Stomach smooth muscle (tissue), 2 donors: ENCODE measurements around the gene LRRC37A.
"Not testable (repeated sequence)": the region's sequence is repeated elsewhere in the genome, so short reads cannot be mapped to it uniquely, and the experiment has no call there.

Experiments used
- H3K27ac ChIP-seq: one replicate; pipeline ENCODE4 v1.7.0; 2013; ENCODE audit warnings: mild to moderate bottlenecking, low read length, inconsistent platforms
- H3K27me3 ChIP-seq, 2 donors: one replicate each; pipeline ENCODE4 v1.7.0; 2013; ENCODE audit warnings: low read length in 2 of 2; ENCODE audit not compliant: insufficient read depth in 2 of 2, control insufficient read depth in 1 of 2
- H3K36me3 ChIP-seq, 2 donors: one replicate each; pipeline ENCODE4 v1.7.0; 2013; ENCODE audit warnings: low read length in 2 of 2; ENCODE audit not compliant: control insufficient read depth in 2 of 2, insufficient read depth in 2 of 2
- H3K4me1 ChIP-seq: one replicate; pipeline ENCODE4 v1.7.0; 2013; ENCODE audit warnings: low read length; ENCODE audit not compliant: control insufficient read depth, insufficient read depth
- H3K4me3 ChIP-seq, 2 donors: one replicate each; pipeline ENCODE4 v1.7.0; 2013; ENCODE audit warnings: low read length in 2 of 2
- H3K9ac ChIP-seq, 2 donors: one replicate each; pipeline ENCODE4 v1.7.0; 2013; ENCODE audit warnings: low read length in 2 of 2, mild to moderate bottlenecking in 1 of 2
- H3K9me3 ChIP-seq, 2 donors: one replicate each; pipeline ENCODE4 v1.7.0; 2013; ENCODE audit warnings: low read length in 2 of 2; ENCODE audit not compliant: control insufficient read depth in 2 of 2
- donor health status: healthy.
- donor health status: Pancreatic carcinoma.

Gene LRRC37A

GRCh38 chr17:46372236-46373229 is 77.6 kb downstream of the LRRC37A start:
- not testable (repeated sequence) for H3K9me3 ChIP-seq, H3K27me3 ChIP-seq, H3K4me3 ChIP-seq, H3K4me1 ChIP-seq, H3K27ac ChIP-seq, H3K9ac ChIP-seq, H3K36me3 ChIP-seq

GRCh38 chr17:46373418-46373817 is 78.5 kb downstream of the LRRC37A start:
- not testable (repeated sequence) for H3K27ac ChIP-seq, H3K36me3 ChIP-seq, H3K4me1 ChIP-seq, H3K9ac ChIP-seq, H3K4me3 ChIP-seq, H3K9me3 ChIP-seq, H3K27me3 ChIP-seq

GRCh38 chr17:46383118-46383517 is 88.2 kb downstream of the LRRC37A start:
- not testable (repeated sequence) for H3K27me3 ChIP-seq, H3K9me3 ChIP-seq, H3K9ac ChIP-seq, H3K4me1 ChIP-seq, H3K36me3 ChIP-seq, H3K4me3 ChIP-seq, H3K27ac ChIP-seq

- not testable (repeated sequence) for H3K27me3 ChIP-seq, H3K36me3 ChIP-seq, H3K9me3 ChIP-seq, H3K27ac ChIP-seq, H3K9ac ChIP-seq, H3K4me3 ChIP-seq, H3K4me1 ChIP-seq
These were observed 90.6 kb downstream of the LRRC37A start for GRCh38 chr17:46385491-46385890.
